DOHH2 (cell line): ENCODE results near the gene RASGEF1B.
A peak's percentile ranks its signal among the peaks of the same experiment; 100 is the strongest.
"Not testable (repeated sequence)": the region's sequence is repeated elsewhere in the genome, so short reads cannot be mapped to it uniquely, and the experiment has no call there.

Source experiments
- H3F3A ChIP-seq: fragments of 200-600 bp; sonication (generic), shearing (Covaris generic); 2 replicates; pipeline ENCODE4 v1.6.0; 2016; ENCODE audit warnings: antibody characterized with exemption, mild to moderate bottlenecking; ENCODE audit not compliant: control insufficient read depth, insufficient read depth
- H3K27ac ChIP-seq: fragments of 200-600 bp; sonication (generic); 2 replicates; pipeline ENCODE4 v1.5.1; 2014; ENCODE audit warnings: low read depth, mild to moderate bottlenecking, low read length, moderate library complexity
- H3K27me3 ChIP-seq: fragments of 200-600 bp; sonication (generic); 2 replicates; pipeline ENCODE4 v1.6.1; 2014; ENCODE audit warnings: mild to moderate bottlenecking, low read length, mixed read lengths; ENCODE audit not compliant: control insufficient read depth
- H3K36me3 ChIP-seq: fragments of 200-600 bp; sonication (generic); 2 replicates; pipeline ENCODE4 v1.6.1; 2014; ENCODE audit warnings: mild to moderate bottlenecking, low read length, moderate library complexity, mixed read lengths; ENCODE audit not compliant: control insufficient read depth
- H3K4me1 ChIP-seq: fragments of 200-600 bp; sonication (generic); 2 replicates; pipeline ENCODE4 v1.6.1; 2014; ENCODE audit warnings: mild to moderate bottlenecking, low read length, mixed read lengths; ENCODE audit not compliant: control insufficient read depth
- H3K4me2 ChIP-seq: fragments of 200-600 bp; sonication (generic); 2 replicates; pipeline ENCODE4 v1.6.0; 2014; ENCODE audit warnings: mild to moderate bottlenecking, low read length, moderate library complexity
- H3K4me3 ChIP-seq: fragments of 200-600 bp; sonication (generic); 2 replicates; pipeline ENCODE4 v1.5.1; 2014; ENCODE audit warnings: mild to moderate bottlenecking, low read length, mixed read lengths
- H3K79me2 ChIP-seq: fragments of 200-600 bp; sonication (generic); 2 replicates; pipeline ENCODE4 v1.6.1; 2014; ENCODE audit warnings: mild to moderate bottlenecking, low read length, mixed read lengths; ENCODE audit not compliant: control insufficient read depth
- H3K9me2 ChIP-seq: fragments of 200-600 bp; sonication (generic); replicated peaks from 2 replicates; pipeline ENCODE4 v1.6.1; 2014; ENCODE audit warnings: mild to moderate bottlenecking, low read length, mixed read lengths; ENCODE audit not compliant: control insufficient read depth
- H3K9me3 ChIP-seq: fragments of 200-600 bp; sonication (generic); 2 replicates; pipeline ENCODE4 v1.6.1; 2014; ENCODE audit warnings: antibody characterized with exemption, low read length, mixed read lengths; ENCODE audit not compliant: control insufficient read depth, insufficient read depth
- H4K20me1 ChIP-seq: fragments of 200-600 bp; sonication (generic); 2 replicates; pipeline ENCODE4 v1.6.0; 2014; ENCODE audit warnings: low read depth, mild to moderate bottlenecking, antibody characterized with exemption, low read length, moderate library complexity; ENCODE audit not compliant: control insufficient read depth, insufficient read depth
- EZH2phosphoT487 ChIP-seq: fragments of 200-600 bp; sonication (generic); IDR thresholded peaks from 2 replicates; pipeline ENCODE4 v1.6.1; 2017; ENCODE audit warnings: borderline replicate concordance, mild to moderate bottlenecking, antibody characterized with exemption, low read length, moderate library complexity, mixed read lengths
- TF ChIP-seq, protein P1 (sequence below): fragments of 200-600 bp; sonication (generic); IDR thresholded peaks from one replicate; pipeline ENCODE4 v1.5.1; 2014; ENCODE audit warnings: antibody characterized with exemption, mild to moderate bottlenecking, low read depth, low read length; ENCODE audit not compliant: poor library complexity, severe bottlenecking

The RASGEF1B gene

GRCh38 chr4:81407726-81408125 lies 64.0 kb downstream of the RASGEF1B start:
- Histone ChIP-seq H3K27me3 (0 out of 2 replicates have a peak, but pooled peaks cover 2% of the 10 kb centered on the region), H3K36me3 (no peaks in the 10 kb centered on the region), H3K4me3 (no peak overlapping the region), H4K20me1 (no peaks in the 10 kb centered on the region), H3K79me2 (no peaks in the 10 kb centered on the region), H3K4me2 (no peak overlapping the region), H3K4me1 (0 out of 2 replicates have a peak, but pooled peaks cover 4% of the 10 kb centered on the region), H3K9me2 (no peaks in the 10 kb centered on the region), H3K27ac (no peak overlapping the region), H3K9me3 (no peaks in the 10 kb centered on the region), H3F3A (no peaks in the 10 kb centered on the region)
- TF ChIP-seq EZH2phosphoT487, result no peak
- TF ChIP-seq, protein P1, sequence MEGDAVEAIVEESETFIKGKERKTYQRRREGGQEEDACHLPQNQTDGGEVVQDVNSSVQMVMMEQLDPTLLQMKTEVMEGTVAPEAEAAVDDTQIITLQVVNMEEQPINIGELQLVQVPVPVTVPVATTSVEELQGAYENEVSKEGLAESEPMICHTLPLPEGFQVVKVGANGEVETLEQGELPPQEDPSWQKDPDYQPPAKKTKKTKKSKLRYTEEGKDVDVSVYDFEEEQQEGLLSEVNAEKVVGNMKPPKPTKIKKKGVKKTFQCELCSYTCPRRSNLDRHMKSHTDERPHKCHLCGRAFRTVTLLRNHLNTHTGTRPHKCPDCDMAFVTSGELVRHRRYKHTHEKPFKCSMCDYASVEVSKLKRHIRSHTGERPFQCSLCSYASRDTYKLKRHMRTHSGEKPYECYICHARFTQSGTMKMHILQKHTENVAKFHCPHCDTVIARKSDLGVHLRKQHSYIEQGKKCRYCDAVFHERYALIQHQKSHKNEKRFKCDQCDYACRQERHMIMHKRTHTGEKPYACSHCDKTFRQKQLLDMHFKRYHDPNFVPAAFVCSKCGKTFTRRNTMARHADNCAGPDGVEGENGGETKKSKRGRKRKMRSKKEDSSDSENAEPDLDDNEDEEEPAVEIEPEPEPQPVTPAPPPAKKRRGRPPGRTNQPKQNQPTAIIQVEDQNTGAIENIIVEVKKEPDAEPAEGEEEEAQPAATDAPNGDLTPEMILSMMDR, result no peak

DNA sequence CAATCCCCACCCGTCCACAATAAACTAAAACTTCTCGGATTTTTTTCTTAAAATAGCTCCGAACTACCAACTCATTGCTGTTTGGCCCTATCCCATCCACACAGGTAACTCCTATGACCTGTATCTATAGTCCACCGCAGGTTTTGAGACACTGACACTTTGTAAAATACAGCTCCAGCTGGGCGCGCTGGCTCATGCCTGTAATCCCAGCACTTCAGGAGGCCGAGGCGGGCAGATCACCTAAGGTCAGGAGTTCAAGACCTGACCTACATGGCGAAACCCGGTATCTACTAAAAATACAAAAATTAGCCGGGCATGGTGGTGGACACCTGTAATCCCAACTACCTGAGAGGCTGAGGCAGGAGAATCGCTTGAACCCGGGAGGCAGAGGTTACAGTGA lies 65.2 kb downstream of the RASGEF1B start:
- H3K4me2 ChIP-seq, H3K9me2 ChIP-seq, H4K20me1 ChIP-seq, H3K36me3 ChIP-seq, H3F3A ChIP-seq, H3K9me3 ChIP-seq, H3K4me1 ChIP-seq, H3K27ac ChIP-seq, H3K4me3 ChIP-seq, H3K79me2 ChIP-seq, H3K27me3 ChIP-seq: not testable (repeated sequence)

GRCh38 chr4:81405900-81406401 lies 65.8 kb downstream of the RASGEF1B start:
- Histone ChIP-seq H3K36me3 (no peaks in the 10 kb centered on the region), H3K27me3 (0 out of 2 replicates have a peak, but pooled peaks cover 6% of the 10 kb centered on the region), H3K4me1 (0 out of 2 replicates have a peak, but pooled peaks cover 4% of the 10 kb centered on the region), H3K9me2 (no peaks in the 10 kb centered on the region), H3K27ac (no peak overlapping the region), H3K9me3 (no peaks in the 10 kb centered on the region), H3F3A (no peaks in the 10 kb centered on the region), H3K79me2 (no peaks in the 10 kb centered on the region), H3K4me2 (peak overlapping the region; percentile 54; the same call in 1 of the 2 replicates), H3K4me3 (no peak overlapping the region), H4K20me1 (no peaks in the 10 kb centered on the region)
- TF ChIP-seq EZH2phosphoT487, result no peak
- TF ChIP-seq, protein P1, result peak; percentile 86

DNA sequence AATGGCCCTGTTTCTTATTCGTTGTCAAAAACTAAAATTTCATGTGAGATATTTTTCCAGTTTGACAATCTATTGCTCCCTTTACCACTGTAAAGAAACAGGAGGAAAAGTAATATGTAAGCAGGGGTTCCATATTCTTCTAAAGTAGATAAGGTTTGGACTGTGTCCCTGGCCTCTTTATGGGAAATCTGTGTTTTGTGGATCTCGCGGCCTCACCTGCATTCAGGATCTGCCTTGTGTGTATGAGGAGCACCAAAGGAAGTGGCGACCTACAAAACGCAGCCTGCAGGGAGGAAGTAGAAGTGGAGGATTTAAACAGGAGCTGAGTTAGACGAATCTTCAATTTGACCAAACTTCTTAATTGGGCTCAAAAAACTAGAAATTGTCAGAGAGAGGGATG lies 67.0 kb downstream of the RASGEF1B start:
- H3K36me3 ChIP-seq, result no peaks in the 10 kb centered on the region
- H3K79me2 ChIP-seq, result no peaks in the 10 kb centered on the region
- no peaks in the 10 kb centered on the region for H4K20me1 ChIP-seq
- no peak overlapping the region for H3K4me2 ChIP-seq
- 0 out of 2 replicates have a peak, but pooled peaks cover 4% of the 10 kb centered on the region for H3K4me1 ChIP-seq
- no peaks in the 10 kb centered on the region for H3K9me2 ChIP-seq
- H3F3A ChIP-seq, result no peaks in the 10 kb centered on the region
- H3K4me3 ChIP-seq, result no peak overlapping the region
- no peak for TF ChIP-seq EZH2phosphoT487
- TF ChIP-seq, protein P1, result no peak
- H3K9me3 ChIP-seq, result no peaks in the 10 kb centered on the region
- H3K27me3 ChIP-seq, result peaks cover 10% of the 10 kb centered on the region; the same call in 1 of the 2 replicates
- no peak overlapping the region for H3K27ac ChIP-seq
